GM21423 (cell line): ENCODE measurements around the gene LGMN.

Source experiments
- ATAC-seq: cut with Tn5 transposase; IDR thresholded peaks from one replicate; pipeline ENCODE4 v1.9.1; 2021; ENCODE audit warnings: mild to moderate bottlenecking, moderate library complexity; ENCODE audit not compliant: unreplicated experiment

LGMN gene

DNA sequence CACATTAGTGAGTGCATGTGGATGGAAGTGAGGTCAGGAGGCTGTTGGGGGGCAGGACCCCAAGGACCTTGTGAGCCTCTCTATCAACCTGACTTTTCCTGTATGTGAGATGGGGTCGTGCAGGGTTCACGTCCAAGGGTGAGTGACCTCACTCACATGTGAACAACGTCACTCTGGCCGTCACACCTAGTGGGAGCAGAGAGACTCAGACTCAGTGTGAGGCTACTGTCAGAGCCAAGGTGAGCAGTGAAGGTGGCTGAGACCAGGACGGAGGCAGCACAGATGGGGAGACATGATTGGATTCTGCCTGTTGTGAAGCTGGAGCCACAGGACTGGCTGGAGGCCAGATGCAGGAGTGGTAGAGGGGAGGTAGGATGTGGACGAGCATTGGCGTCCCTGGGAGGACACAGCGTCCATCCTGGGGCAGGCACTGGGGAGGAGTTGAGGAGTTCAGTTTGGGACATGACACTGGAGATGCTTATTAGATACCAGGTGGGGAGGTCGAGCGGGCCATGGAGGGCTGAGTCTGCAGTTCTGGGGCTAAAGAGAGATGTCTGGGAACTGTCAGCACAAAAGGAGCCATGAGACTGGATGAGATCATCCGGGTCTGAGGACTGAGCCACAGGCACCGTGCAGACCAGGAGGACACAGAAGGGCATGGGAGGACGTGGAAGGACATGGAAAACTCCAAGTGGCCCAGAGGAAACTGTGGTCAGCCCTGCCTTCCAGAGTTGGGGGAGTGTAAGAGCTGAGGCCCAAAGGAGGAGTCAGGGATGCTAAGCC, 92.8 kb downstream of the LGMN start:
- no peak for ATAC-seq

GRCh38 chr14:92654239-92654901, 94.1 kb downstream of the LGMN start:
- ATAC-seq: no peak
